SK-N-MC (cell line): ENCODE measurements around the gene GPC3.

Experiments
- DNase-seq: peaks from one replicate; pipeline ENCODE4 v3.0.0-alpha.2; 2011; ENCODE audit warnings: low read depth, low spot score
- H3K27ac ChIP-seq: fragments of 200-600 bp; sonication (generic); 2 replicates; pipeline ENCODE4 v1.5.1; 2016; ENCODE audit warnings: mixed run types
- H3K36me3 ChIP-seq: fragments of 200-600 bp; sonication (generic); 2 replicates; pipeline ENCODE4 v1.6.1; 2017; ENCODE audit warnings: antibody characterized with exemption, low read length, mixed read lengths; ENCODE audit not compliant: insufficient read depth
- H3K4me3 ChIP-seq: fragments of 200-600 bp; sonication (generic); 2 replicates; pipeline ENCODE4 v1.5.1; 2016
- H3K9ac ChIP-seq: fragments of 200-600 bp; sonication (generic); 2 replicates; pipeline ENCODE4 v1.8.0; 2017; ENCODE audit warnings: mixed run types, mixed read lengths; ENCODE audit not compliant: insufficient read length
- H3K9me3 ChIP-seq: fragments of 200-600 bp; sonication (generic); 2 replicates; pipeline ENCODE4 v1.6.1; 2017; ENCODE audit warnings: low read depth, mild to moderate bottlenecking, antibody characterized with exemption, low read length, moderate library complexity, mixed read lengths
- EZH2 ChIP-seq: fragments of 200-600 bp; sonication (generic); IDR thresholded peaks from one replicate; pipeline ENCODE4 v1.6.1; 2017; ENCODE audit warnings: antibody characterized with exemption
- FOXP2 ChIP-seq: optimal IDR thresholded peaks from 2 replicates; pipeline ENCODE3; 2011; ENCODE audit warnings: mild to moderate bottlenecking, moderate library complexity; ENCODE audit not compliant: insufficient read depth; ENCODE audit errors: extremely low read length, control extremely low read depth
- POLR2AphosphoS5 ChIP-seq: IDR thresholded peaks from 2 replicates; pipeline ENCODE4 v1.6.1; 2012; ENCODE audit warnings: mild to moderate bottlenecking, low read depth, low read length, borderline replicate concordance

GPC3 gene

GRCh38 chrX:134013524-134013923, 28.1 kb upstream of the GPC3 start:
- DNase-seq = no peak
- TF ChIP-seq POLR2AphosphoS5 = no peak
- TF ChIP-seq EZH2 = no peak
- TF ChIP-seq FOXP2 = no peak

GRCh38 chrX:134013092-134013497, 27.7 kb upstream of the GPC3 start:
- Histone ChIP-seq H3K9me3 (no peaks in the 10 kb centered on the region), H3K9ac (no peak overlapping the region), H3K36me3 (no peaks in the 10 kb centered on the region), H3K27ac (no peak overlapping the region), H3K4me3 (no peak overlapping the region)
- DNase-seq = no peak
- TF ChIP-seq EZH2 (no peak), POLR2AphosphoS5 (no peak), FOXP2 (no peak)

More at GRCh38 chrX:134013524-134013923, 28.1 kb upstream of the GPC3 start:
- Histone ChIP-seq H3K9ac (no peak overlapping the region), H3K36me3 (no peaks in the 10 kb centered on the region), H3K27ac (no peak overlapping the region), H3K9me3 (no peaks in the 10 kb centered on the region), H3K4me3 (no peak overlapping the region)

- no peak for DNase-seq
- Histone ChIP-seq H3K9me3 (no peaks in the 10 kb centered on the region), H3K27ac (no peak overlapping the region), H3K36me3 (no peaks in the 10 kb centered on the region), H3K4me3 (no peak overlapping the region), H3K9ac (no peak overlapping the region)
- TF ChIP-seq EZH2 = no peak
- TF ChIP-seq POLR2AphosphoS5 = no peak
- TF ChIP-seq FOXP2 = no peak
Measured at GRCh38 chrX:134010690-134011089, 25.3 kb upstream of the GPC3 start.

- no peak overlapping the region for H3K9ac ChIP-seq
- no peak for DNase-seq
- H3K36me3 ChIP-seq = no peaks in the 10 kb centered on the region
- TF ChIP-seq EZH2 (no peak), FOXP2 (no peak), POLR2AphosphoS5 (no peak)
- H3K9me3 ChIP-seq = no peaks in the 10 kb centered on the region
- no peak overlapping the region for H3K4me3 ChIP-seq
- H3K27ac ChIP-seq = no peak overlapping the region
Measured at GRCh38 chrX:134007716-134008115, 22.3 kb upstream of the GPC3 start.

GRCh38 chrX:134006484-134007161, 21.2 kb upstream of the GPC3 start:
- DNase-seq = no peak
- Histone ChIP-seq H3K9ac (no peak overlapping the region), H3K27ac (no peak overlapping the region), H3K9me3 (no peaks in the 10 kb centered on the region), H3K36me3 (no peaks in the 10 kb centered on the region), H3K4me3 (no peak overlapping the region)
- TF ChIP-seq FOXP2 (no peak), POLR2AphosphoS5 (no peak), EZH2 (no peak)

- no peak overlapping the region for H3K9ac ChIP-seq
- TF ChIP-seq EZH2 (no peak), FOXP2 (no peak), POLR2AphosphoS5 (no peak)
- H3K9me3 ChIP-seq = no peaks in the 10 kb centered on the region
- no peak for DNase-seq
- H3K4me3 ChIP-seq = no peak overlapping the region
- no peaks in the 10 kb centered on the region for H3K36me3 ChIP-seq
- H3K27ac ChIP-seq = no peak overlapping the region
Measured at GRCh38 chrX:134004084-134004483, 18.7 kb upstream of the GPC3 start.

GRCh38 chrX:134002921-134003615, 17.7 kb upstream of the GPC3 start:
- TF ChIP-seq POLR2AphosphoS5 (no peak), FOXP2 (no peak), EZH2 (no peak)
- H3K27ac ChIP-seq = no peak overlapping the region
- DNase-seq = no peak

GRCh38 chrX:134000260-134001245, 15.2 kb upstream of the GPC3 start:
- Histone ChIP-seq H3K9me3 (no peaks in the 10 kb centered on the region), H3K36me3 (no peaks in the 10 kb centered on the region), H3K27ac (no peak overlapping the region), H3K9ac (no peak overlapping the region), H3K4me3 (no peak overlapping the region)
- TF ChIP-seq EZH2 (no peak), FOXP2 (no peak), POLR2AphosphoS5 (no peak)
- DNase-seq = no peak

More at GRCh38 chrX:134002921-134003615, 17.7 kb upstream of the GPC3 start:
- H3K9ac ChIP-seq = no peak overlapping the region
- no peak overlapping the region for H3K4me3 ChIP-seq
- no peaks in the 10 kb centered on the region for H3K36me3 ChIP-seq
- H3K9me3 ChIP-seq = no peaks in the 10 kb centered on the region
